ENCODE results near the gene SRGAP2B. TPM values are rescaled to one million over a fixed set of nuclear protein-coding genes. Genes with fewer than 3 reads are reported as not detected.
"Not testable (repeated sequence)": the region's sequence is repeated elsewhere in the genome, so short reads cannot be mapped to it uniquely, and the experiment has no call there.

SRGAP2B gene
- total RNA-seq, 2 donors from 2014 or later: 16.2 to 22.5 TPM

- H3K4me3 ChIP-seq; H3K27me3 ChIP-seq (replicated peaks; ENCODE audit: insufficient read depth); DNase-seq (ENCODE audit: low spot score); ATAC-seq (ENCODE audit: insufficient number of reproducible peaks, low FRiP score, low read depth); H3K27ac ChIP-seq; H3K9me3 ChIP-seq; H3K4me1 ChIP-seq (ENCODE audit: control insufficient read depth in 1 of 2, low read depth in 2 of 2); H3K36me3 ChIP-seq: not testable (repeated sequence)
Observed at GRCh38 chr1:144946525-144947480, 148.3 kb downstream of the SRGAP2B start.

- ATAC-seq (ENCODE audit: insufficient number of reproducible peaks, low FRiP score, low read depth); DNase-seq (ENCODE audit: low spot score): not testable (repeated sequence)
Observed at GRCh38 chr1:144941710-144942109, 153.4 kb downstream of the SRGAP2B start.

GRCh38 chr1:144940054-144940453 is 155.1 kb downstream of the SRGAP2B start:
- not testable (repeated sequence) for H3K36me3 ChIP-seq; H3K4me3 ChIP-seq; H3K27ac ChIP-seq; H3K4me1 ChIP-seq (ENCODE audit: control insufficient read depth in 1 of 2, low read depth in 2 of 2); H3K9me3 ChIP-seq; ATAC-seq (ENCODE audit: insufficient number of reproducible peaks, low FRiP score, low read depth); H3K27me3 ChIP-seq (replicated peaks; ENCODE audit: insufficient read depth); DNase-seq (ENCODE audit: low spot score)

More at GRCh38 chr1:144941710-144942109, 153.4 kb downstream of the SRGAP2B start:
- not testable (repeated sequence) for H3K27me3 ChIP-seq (replicated peaks; ENCODE audit: insufficient read depth); H3K27ac ChIP-seq; H3K9me3 ChIP-seq; H3K4me1 ChIP-seq (ENCODE audit: control insufficient read depth in 1 of 2, low read depth in 2 of 2); H3K4me3 ChIP-seq; H3K36me3 ChIP-seq

GRCh38 chr1:144938627-144939026 is 156.5 kb downstream of the SRGAP2B start:
- not testable (repeated sequence) for H3K36me3 ChIP-seq; DNase-seq (ENCODE audit: low spot score); H3K4me1 ChIP-seq (ENCODE audit: control insufficient read depth in 1 of 2, low read depth in 2 of 2); H3K9me3 ChIP-seq; ATAC-seq (ENCODE audit: insufficient number of reproducible peaks, low FRiP score, low read depth); H3K27ac ChIP-seq; H3K27me3 ChIP-seq (replicated peaks; ENCODE audit: insufficient read depth); H3K4me3 ChIP-seq

- DNase-seq (ENCODE audit: low spot score); H3K36me3 ChIP-seq; ATAC-seq (ENCODE audit: insufficient number of reproducible peaks, low FRiP score, low read depth); H3K27ac ChIP-seq; H3K9me3 ChIP-seq; H3K4me3 ChIP-seq; H3K27me3 ChIP-seq (replicated peaks; ENCODE audit: insufficient read depth); H3K4me1 ChIP-seq (ENCODE audit: control insufficient read depth in 1 of 2, low read depth in 2 of 2): not testable (repeated sequence)
Observed at GRCh38 chr1:144936186-144936732, 158.9 kb downstream of the SRGAP2B start.

GRCh38 chr1:144935310-144935709 is 159.8 kb downstream of the SRGAP2B start:
- not testable (repeated sequence) for ATAC-seq (ENCODE audit: insufficient number of reproducible peaks, low FRiP score, low read depth); H3K27ac ChIP-seq; H3K4me1 ChIP-seq (ENCODE audit: control insufficient read depth in 1 of 2, low read depth in 2 of 2); H3K27me3 ChIP-seq (replicated peaks; ENCODE audit: insufficient read depth); H3K4me3 ChIP-seq; H3K36me3 ChIP-seq; H3K9me3 ChIP-seq; DNase-seq (ENCODE audit: low spot score)

GRCh38 chr1:144933014-144933413 is 162.1 kb downstream of the SRGAP2B start:
- H3K4me1 ChIP-seq (ENCODE audit: control insufficient read depth in 1 of 2, low read depth in 2 of 2); H3K9me3 ChIP-seq; DNase-seq (ENCODE audit: low spot score); H3K36me3 ChIP-seq; H3K27me3 ChIP-seq (replicated peaks; ENCODE audit: insufficient read depth); ATAC-seq (ENCODE audit: insufficient number of reproducible peaks, low FRiP score, low read depth); H3K27ac ChIP-seq; H3K4me3 ChIP-seq: not testable (repeated sequence)

GRCh38 chr1:144932153-144932552 is 163.0 kb downstream of the SRGAP2B start:
- not testable (repeated sequence) for H3K4me3 ChIP-seq; DNase-seq (ENCODE audit: low spot score); H3K27ac ChIP-seq; H3K4me1 ChIP-seq (ENCODE audit: control insufficient read depth in 1 of 2, low read depth in 2 of 2); ATAC-seq (ENCODE audit: insufficient number of reproducible peaks, low FRiP score, low read depth); H3K9me3 ChIP-seq; H3K27me3 ChIP-seq (replicated peaks; ENCODE audit: insufficient read depth); H3K36me3 ChIP-seq

- ATAC-seq (ENCODE audit: insufficient number of reproducible peaks, low FRiP score, low read depth); H3K9me3 ChIP-seq; H3K27ac ChIP-seq; H3K36me3 ChIP-seq; H3K4me1 ChIP-seq (ENCODE audit: control insufficient read depth in 1 of 2, low read depth in 2 of 2); H3K27me3 ChIP-seq (replicated peaks; ENCODE audit: insufficient read depth); DNase-seq (ENCODE audit: low spot score); H3K4me3 ChIP-seq: not testable (repeated sequence)
Observed at GRCh38 chr1:144931553-144931952, 163.6 kb downstream of the SRGAP2B start.

- H3K4me1 ChIP-seq (ENCODE audit: control insufficient read depth in 1 of 2, low read depth in 2 of 2); DNase-seq (ENCODE audit: low spot score); H3K4me3 ChIP-seq; H3K9me3 ChIP-seq; H3K27ac ChIP-seq; H3K36me3 ChIP-seq; ATAC-seq (ENCODE audit: insufficient number of reproducible peaks, low FRiP score, low read depth); H3K27me3 ChIP-seq (replicated peaks; ENCODE audit: insufficient read depth): not testable (repeated sequence)
Observed at GRCh38 chr1:144930085-144930777, 164.9 kb downstream of the SRGAP2B start.

- not testable (repeated sequence) for H3K4me3 ChIP-seq; H3K27ac ChIP-seq; H3K9me3 ChIP-seq; DNase-seq (ENCODE audit: low spot score); H3K4me1 ChIP-seq (ENCODE audit: control insufficient read depth in 1 of 2, low read depth in 2 of 2); H3K27me3 ChIP-seq (replicated peaks; ENCODE audit: insufficient read depth); H3K36me3 ChIP-seq; ATAC-seq (ENCODE audit: insufficient number of reproducible peaks, low FRiP score, low read depth)
Observed at GRCh38 chr1:144927292-144927691, 167.8 kb downstream of the SRGAP2B start.

GRCh38 chr1:144923640-144924039 is 171.5 kb downstream of the SRGAP2B start:
- H3K4me1 ChIP-seq (ENCODE audit: control insufficient read depth in 1 of 2, low read depth in 2 of 2); H3K36me3 ChIP-seq; H3K27ac ChIP-seq; H3K9me3 ChIP-seq; DNase-seq (ENCODE audit: low spot score); H3K4me3 ChIP-seq; ATAC-seq (ENCODE audit: insufficient number of reproducible peaks, low FRiP score, low read depth); H3K27me3 ChIP-seq (replicated peaks; ENCODE audit: insufficient read depth): not testable (repeated sequence)
